ENCODE measurements around the gene A1CF.
"Not testable (repeated sequence)": the region's sequence is repeated elsewhere in the genome, so short reads cannot be mapped to it uniquely, and the experiment has no call there.

A1CF gene

GRCh38 chr10:50788951-50789945, 96.2 kb downstream of the A1CF start:
- Mint-ChIP-seq H3K27me3 (peaks cover 9% of the 10 kb centered on the region), H3K9me3 (peaks cover 10% of the 10 kb centered on the region), H3K4me3 (no peak overlapping the region), H3K4me1 (ENCODE audit: low read depth) (peaks cover 9% of the 10 kb centered on the region), H3K36me3 (ENCODE audit: low read depth) (no peaks in the 10 kb centered on the region), H3K27ac (no peak overlapping the region)
- no peak for DNase-seq

GRCh38 chr10:50787962-50788361, 97.5 kb downstream of the A1CF start:
- not testable (repeated sequence) for H3K27ac Mint-ChIP-seq; H3K4me1 Mint-ChIP-seq (ENCODE audit: low read depth); H3K9me3 Mint-ChIP-seq; H3K36me3 Mint-ChIP-seq (ENCODE audit: low read depth); H3K27me3 Mint-ChIP-seq; H3K4me3 Mint-ChIP-seq; DNase-seq

GRCh38 chr10:50782017-50782416, 103.4 kb downstream of the A1CF start:
- not testable (repeated sequence) for DNase-seq, H3K9me3 Mint-ChIP-seq

GRCh38 chr10:50780036-50780435, 105.4 kb downstream of the A1CF start:
- H3K4me3 Mint-ChIP-seq; DNase-seq; H3K4me1 Mint-ChIP-seq (ENCODE audit: low read depth); H3K36me3 Mint-ChIP-seq (ENCODE audit: low read depth); H3K27me3 Mint-ChIP-seq; H3K9me3 Mint-ChIP-seq; H3K27ac Mint-ChIP-seq: not testable (repeated sequence)

More at GRCh38 chr10:50782017-50782416, 103.4 kb downstream of the A1CF start:
- H3K4me3 Mint-ChIP-seq; H3K4me1 Mint-ChIP-seq (ENCODE audit: low read depth); H3K27me3 Mint-ChIP-seq; H3K36me3 Mint-ChIP-seq (ENCODE audit: low read depth); H3K27ac Mint-ChIP-seq: not testable (repeated sequence)

- H3K27ac Mint-ChIP-seq; H3K4me1 Mint-ChIP-seq (ENCODE audit: low read depth); H3K27me3 Mint-ChIP-seq; H3K9me3 Mint-ChIP-seq; H3K4me3 Mint-ChIP-seq; DNase-seq; H3K36me3 Mint-ChIP-seq (ENCODE audit: low read depth): not testable (repeated sequence)
Observed at GRCh38 chr10:50774868-50775267, 110.6 kb downstream of the A1CF start.

GRCh38 chr10:50772042-50772441, 113.4 kb downstream of the A1CF start:
- H3K4me3 Mint-ChIP-seq; H3K27ac Mint-ChIP-seq; DNase-seq; H3K4me1 Mint-ChIP-seq (ENCODE audit: low read depth); H3K36me3 Mint-ChIP-seq (ENCODE audit: low read depth); H3K9me3 Mint-ChIP-seq; H3K27me3 Mint-ChIP-seq: not testable (repeated sequence)

- not testable (repeated sequence) for H3K9me3 Mint-ChIP-seq; H3K27ac Mint-ChIP-seq; H3K36me3 Mint-ChIP-seq (ENCODE audit: low read depth); H3K4me3 Mint-ChIP-seq; H3K27me3 Mint-ChIP-seq; H3K4me1 Mint-ChIP-seq (ENCODE audit: low read depth); DNase-seq
Observed at GRCh38 chr10:50766774-50767513, 118.5 kb downstream of the A1CF start.

Data from activated T-cell treated with anti-CD3 and anti-CD28 coated beads, Interleukin-2, amount 50 U/mL, for 24 hours (primary cell).